SW480 (cell line): ENCODE measurements around the gene PCSK7.
"Not testable (repeated sequence)": the region's sequence is repeated elsewhere in the genome, so short reads cannot be mapped to it uniquely, and the experiment has no call there.

Experiments
- DNase-seq: peaks from one replicate; pipeline ENCODE4 v3.0.0-alpha.2; 2016; ENCODE audit warnings: low spot score

PCSK7 gene

DNA sequence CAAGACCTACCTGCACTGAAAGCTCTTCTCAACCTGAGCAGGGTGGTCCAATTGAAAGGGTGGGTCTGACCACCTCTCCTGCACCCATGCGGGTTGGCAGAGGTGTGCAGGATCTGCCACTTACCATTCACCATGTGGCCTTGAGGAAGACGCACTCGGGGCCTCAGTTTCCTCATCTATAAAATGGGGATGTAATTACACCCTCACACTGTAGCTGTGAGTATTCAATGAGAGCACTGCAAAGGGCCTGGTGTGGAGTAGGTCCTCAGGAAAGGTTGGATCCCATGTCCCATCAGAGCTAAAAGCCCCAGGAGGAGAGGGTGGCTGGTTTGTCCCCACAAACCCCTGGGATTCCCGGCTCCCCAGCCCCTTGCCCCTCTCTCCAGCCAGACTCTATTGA is 33.3 kb downstream of the PCSK7 start:
- DNase-seq: no peak

GRCh38 chr11:117197516-117198456 is 34.1 kb downstream of the PCSK7 start:
- no peak for DNase-seq

DNA sequence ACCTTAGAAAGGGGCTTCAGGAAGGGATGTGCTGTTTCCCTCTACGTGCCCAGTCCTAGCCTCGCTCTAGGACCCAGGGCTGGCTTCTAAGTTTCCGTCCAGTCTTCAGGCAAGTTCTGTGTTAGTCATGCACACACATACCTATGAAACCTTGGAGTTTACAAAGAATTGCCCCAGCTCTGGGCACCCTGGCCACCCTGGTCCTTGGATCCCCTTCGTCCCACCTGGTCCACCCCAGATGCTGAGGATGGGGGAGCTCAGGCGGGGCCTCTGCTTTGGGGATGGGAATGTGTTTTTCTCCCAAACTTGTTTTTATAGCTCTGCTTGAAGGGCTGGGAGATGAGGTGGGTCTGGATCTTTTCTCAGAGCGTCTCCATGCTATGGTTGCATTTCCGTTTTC is 34.9 kb downstream of the PCSK7 start:
- no peak for DNase-seq

DNA sequence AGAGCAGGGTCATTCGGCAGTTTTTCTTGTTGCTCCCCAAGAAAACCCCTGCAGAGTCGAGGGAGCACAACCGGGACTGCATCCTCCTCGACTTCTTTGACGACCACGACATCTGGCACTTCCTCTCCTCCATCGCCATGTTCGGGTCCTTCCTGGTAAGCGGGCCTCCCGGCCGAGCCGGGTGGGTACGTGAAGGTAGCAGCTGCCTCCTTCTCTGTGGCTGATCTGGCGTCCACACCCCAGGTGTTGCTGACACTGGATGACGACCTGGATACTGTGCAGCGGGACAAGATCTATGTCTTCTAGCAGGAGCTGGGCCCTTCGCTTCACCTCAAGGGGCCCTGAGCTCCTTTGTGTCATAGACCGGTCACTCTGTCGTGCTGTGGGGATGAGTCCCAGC is 36.1 kb downstream of the PCSK7 start:
- DNase-seq: no peak

- no peak for DNase-seq
Measured at GRCh38 chr11:117195258-117195657, 36.6 kb downstream of the PCSK7 start.

GRCh38 chr11:117194267-117194666 is 37.6 kb downstream of the PCSK7 start:
- no peak for DNase-seq

DNA sequence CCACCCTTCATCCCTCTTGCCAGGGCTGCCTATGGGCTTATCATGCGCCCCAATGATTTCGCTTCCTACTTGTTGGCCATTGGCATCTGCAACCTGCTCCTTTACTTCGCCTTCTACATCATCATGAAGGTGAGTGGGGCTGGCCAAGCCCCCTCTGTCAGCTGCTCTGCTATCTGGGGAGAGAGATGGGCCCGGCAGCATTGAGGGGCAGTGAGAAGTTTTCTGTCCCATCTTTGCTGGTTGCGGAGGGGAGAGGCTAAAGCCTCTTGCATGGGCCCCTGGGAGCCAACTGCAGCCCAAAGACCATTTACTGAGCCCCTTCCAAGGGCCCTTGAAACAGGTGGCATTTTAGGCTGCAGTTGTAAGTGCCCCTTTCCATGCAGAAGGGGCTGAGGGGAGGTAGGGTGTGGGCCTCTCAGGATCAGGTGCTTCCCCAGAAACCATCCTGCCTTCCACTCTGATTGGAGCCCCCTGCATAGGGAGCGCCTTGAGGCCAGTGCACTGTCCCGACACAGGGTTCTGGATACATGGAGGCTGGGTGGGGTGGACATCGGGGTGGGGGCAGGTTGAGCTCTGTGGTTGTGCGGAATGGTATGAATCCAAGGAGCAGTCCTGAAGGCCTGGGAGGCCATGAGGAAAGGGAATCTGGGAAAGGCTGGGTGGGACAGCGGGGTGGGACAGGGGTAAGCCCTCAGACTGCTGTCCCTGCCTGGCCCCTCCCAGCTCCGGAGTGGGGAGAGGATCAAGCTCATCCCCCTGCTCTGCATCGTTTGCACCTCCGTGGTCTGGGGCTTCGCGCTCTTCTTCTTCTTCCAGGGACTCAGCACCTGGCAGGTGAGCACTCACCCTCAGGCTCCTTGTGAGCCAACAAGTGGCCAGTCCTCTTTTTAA is 38.5 kb downstream of the PCSK7 start:
- no peak for DNase-seq

DNA sequence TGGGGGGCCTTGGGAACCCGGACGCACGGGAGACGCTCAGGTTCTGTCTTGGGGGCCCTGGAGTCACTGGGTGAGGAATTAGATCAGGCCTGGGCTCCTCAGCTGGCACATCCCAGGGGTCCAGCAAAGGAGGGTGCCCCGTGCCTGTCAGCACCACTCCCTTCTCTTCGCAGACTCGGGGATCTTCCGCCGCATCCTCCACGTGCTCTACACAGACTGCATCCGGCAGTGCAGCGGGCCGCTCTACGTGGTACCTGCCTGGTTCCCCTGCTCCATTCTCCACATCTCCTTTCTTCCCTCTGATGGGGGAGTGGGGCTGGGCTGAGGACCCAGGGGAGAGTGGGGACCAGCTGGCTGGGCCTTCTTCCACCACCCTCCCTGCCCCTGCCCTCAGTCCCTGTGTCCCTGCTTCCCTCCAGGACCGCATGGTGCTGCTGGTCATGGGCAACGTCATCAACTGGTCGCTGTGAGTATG is 39.4 kb downstream of the PCSK7 start:
- no peak for DNase-seq

- no peak for DNase-seq
Measured at GRCh38 chr11:117191680-117192400, 40.0 kb downstream of the PCSK7 start.

DNA sequence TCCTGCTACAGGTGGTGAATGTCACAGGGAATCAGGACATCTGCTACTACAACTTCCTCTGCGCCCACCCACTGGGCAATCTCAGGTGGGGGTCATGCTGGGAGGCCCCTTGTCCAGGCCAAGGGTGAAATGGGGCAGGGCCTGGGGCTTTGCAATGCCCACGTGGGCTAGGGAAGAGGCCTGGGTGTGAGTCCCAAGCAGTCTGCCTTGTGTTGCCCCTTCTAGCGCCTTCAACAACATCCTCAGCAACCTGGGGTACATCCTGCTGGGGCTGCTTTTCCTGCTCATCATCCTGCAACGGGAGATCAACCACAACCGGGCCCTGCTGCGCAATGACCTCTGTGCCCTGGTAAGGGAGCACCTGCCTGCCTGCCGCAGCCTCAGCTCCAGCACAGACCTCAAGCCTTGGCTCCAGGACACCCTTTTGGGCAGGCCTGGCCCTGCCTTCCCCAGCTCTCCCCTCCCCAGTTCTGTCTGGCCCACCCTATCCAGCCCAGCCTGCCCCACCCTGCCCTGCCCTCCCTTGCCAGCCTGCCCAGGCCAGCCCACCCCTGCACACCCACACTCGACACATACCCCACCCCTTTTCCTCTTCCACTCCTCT is 41.8 kb downstream of the PCSK7 start:
- no peak for DNase-seq

DNA sequence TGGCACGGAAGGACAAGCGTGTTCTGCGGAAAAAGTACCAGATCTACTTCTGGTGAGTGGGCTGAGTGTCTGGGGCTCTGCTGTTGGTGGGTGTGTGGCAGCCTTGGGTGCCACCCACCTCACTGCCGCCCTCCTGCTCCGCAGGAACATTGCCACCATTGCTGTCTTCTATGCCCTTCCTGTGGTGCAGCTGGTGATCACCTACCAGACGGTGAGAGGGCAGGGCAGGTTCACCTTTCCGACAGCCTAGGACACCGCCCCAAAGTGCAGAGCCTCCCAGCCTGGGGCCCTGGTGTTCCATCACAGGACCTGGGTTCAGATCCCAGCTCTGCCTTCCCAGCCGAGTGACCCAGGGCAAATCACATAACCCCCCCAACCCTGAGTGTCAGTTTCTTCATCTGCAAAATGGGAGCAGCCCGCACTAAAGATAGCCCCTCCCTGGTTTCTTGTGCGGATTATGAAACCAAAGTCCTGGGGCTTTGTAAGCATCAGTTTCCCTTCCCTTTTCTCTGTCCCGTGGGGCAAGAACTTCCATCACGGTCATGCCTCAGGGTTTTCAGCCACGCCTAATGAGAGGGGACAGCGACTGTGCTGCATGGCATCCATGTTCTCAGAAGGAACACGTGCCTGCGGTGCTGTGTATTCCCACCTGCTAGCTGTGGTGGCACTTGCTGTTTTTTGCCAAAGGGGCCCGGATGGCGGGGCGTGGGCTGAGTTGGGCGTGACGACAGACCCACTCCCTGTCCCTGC is 42.5 kb downstream of the PCSK7 start:
- DNase-seq: no peak

DNA sequence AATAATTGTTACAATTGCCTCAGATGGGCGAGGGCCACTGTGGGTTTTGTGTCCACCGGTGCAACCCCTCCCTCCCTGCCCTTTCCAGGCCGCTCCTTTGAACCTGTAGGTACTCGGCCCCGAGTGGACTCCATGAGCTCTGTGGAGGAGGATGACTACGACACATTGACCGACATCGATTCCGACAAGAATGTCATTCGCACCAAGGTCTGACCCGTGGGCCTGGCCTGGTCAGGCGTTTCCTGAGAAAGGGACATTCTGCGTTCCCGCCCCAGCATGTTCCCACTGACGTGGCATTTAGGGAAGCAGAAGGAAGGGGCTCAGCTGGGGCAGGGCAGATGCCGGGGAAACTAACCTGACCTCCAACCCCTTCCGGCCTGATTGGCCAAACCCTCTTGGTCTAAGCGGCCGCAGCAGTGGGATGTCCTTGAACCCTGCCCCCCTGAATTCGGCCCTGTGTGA is 43.2 kb downstream of the PCSK7 start:
- DNase-seq: no peak

DNA sequence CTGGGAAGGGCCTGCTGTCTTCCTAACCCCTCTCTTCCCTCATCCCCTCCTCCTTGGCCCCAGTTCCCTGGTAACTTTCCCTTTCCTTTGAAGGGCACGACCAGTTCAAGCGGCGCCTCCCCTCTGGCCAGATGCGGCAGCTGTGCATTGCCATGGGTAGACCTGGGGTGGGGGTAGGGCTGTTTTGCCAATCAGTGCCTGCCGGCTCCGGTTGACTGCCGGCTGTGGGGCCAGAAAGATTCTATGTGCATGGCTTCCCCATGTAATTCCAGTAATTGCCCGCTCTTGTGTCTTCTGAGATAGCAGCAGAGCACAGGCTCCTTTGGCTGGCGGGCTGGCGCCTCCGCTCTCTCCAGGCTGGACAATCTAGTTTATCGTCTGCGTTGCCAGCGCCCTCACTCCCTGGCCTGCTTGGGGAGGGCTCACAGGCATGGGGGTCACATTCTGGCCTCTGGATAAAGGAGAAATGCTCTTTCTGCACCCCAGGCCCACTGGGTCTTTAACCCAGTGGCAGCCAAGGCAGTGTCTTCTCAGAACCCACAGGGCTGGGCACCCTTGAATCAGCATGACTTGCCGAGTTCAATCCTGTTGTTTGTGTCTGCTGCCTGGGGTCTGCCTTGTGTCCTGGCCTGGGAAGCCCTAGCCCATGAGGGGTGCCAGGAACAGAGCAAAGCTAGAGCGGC is 43.9 kb downstream of the PCSK7 start:
- DNase-seq: no peak

DNA sequence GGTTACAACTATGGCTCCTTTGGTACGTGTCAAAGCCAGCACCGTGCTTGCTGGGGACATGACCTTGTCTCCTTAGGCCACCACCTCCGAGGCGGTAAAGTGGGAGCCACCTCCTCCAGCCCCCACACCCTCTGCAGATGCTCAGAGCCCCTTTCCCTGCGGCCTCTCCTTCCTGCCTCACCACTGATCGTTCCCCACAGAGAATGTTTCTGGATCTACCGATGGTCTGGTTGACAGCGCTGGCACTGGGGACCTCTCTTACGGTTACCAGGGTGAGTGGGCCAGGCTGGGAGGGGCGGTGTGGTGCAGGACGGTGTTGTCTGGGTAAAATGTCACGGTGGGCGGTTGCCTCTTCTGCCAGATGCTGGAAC is 44.5 kb downstream of the PCSK7 start:
- no peak for DNase-seq

DNA sequence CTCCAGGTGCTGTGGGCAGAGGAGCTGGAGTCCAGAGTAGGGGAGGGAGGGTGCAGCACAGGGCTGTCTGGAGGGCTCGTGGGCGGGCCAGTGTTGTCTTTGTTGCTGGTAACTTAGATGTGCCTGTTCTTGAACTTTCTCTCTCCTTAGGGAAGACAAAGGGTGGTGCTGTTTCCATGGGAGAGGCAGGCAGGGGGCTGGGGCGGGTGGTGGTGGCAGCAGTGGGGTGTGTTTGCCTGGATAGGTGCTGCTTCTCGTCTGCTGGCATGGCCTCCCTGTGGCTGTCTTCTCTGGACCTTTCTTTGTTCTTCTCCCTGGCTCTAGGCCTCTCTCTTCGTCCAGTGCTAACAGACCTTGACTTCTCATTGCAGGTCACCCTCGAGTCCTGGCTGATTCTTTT is 44.9 kb downstream of the PCSK7 start:
- no peak for DNase-seq

GRCh38 chr11:117186431-117186761 is 45.5 kb downstream of the PCSK7 start:
- DNase-seq: no peak

GRCh38 chr11:117185736-117186430 is 46.0 kb downstream of the PCSK7 start:
- DNase-seq: no peak

GRCh38 chr11:117183724-117184349 is 48.0 kb downstream of the PCSK7 start:
- DNase-seq: no peak

- DNase-seq: not testable (repeated sequence)
Measured at GRCh38 chr11:117183178-117183577, 48.7 kb downstream of the PCSK7 start.
